HG03139 (cell line): Measurements from ENCODE around the gene CTTNBP2.

Source experiments
- ATAC-seq: cut with Tn5 transposase; IDR thresholded peaks from one replicate; pipeline ENCODE4 v1.9.1; 2021; ENCODE audit not compliant: unreplicated experiment

Gene CTTNBP2

GRCh38 chr7:117705630-117706029 lies 167.6 kb downstream of the CTTNBP2 start:
- no peak for ATAC-seq

- ATAC-seq, result no peak
Observed at GRCh38 chr7:117704063-117704462, 169.2 kb downstream of the CTTNBP2 start.

- no peak for ATAC-seq
Observed at GRCh38 chr7:117698018-117698417, 175.2 kb downstream of the CTTNBP2 start.

GRCh38 chr7:117692338-117692737 lies 180.9 kb downstream of the CTTNBP2 start:
- no peak for ATAC-seq

- no peak for ATAC-seq
Observed at GRCh38 chr7:117690147-117690546, 183.1 kb downstream of the CTTNBP2 start.

- no peak for ATAC-seq
Observed at GRCh38 chr7:117689406-117689805, 183.8 kb downstream of the CTTNBP2 start.

- ATAC-seq, result no peak
Observed at GRCh38 chr7:117688126-117688525, 185.1 kb downstream of the CTTNBP2 start.

GRCh38 chr7:117686311-117686935 lies 186.8 kb downstream of the CTTNBP2 start:
- ATAC-seq, result no peak

GRCh38 chr7:117685795-117686194 lies 187.4 kb downstream of the CTTNBP2 start:
- ATAC-seq, result no peak

- ATAC-seq, result no peak
Observed at GRCh38 chr7:117683430-117684175, 189.6 kb downstream of the CTTNBP2 start.

GRCh38 chr7:117682681-117683385 lies 190.4 kb downstream of the CTTNBP2 start:
- ATAC-seq, result no peak

- no peak for ATAC-seq
Observed at GRCh38 chr7:117679120-117679519, 194.1 kb downstream of the CTTNBP2 start.

GRCh38 chr7:117675497-117676435 lies 197.5 kb downstream of the CTTNBP2 start:
- no peak for ATAC-seq

- ATAC-seq, result no peak
Observed at GRCh38 chr7:117674617-117675016, 198.6 kb downstream of the CTTNBP2 start.

GRCh38 chr7:117673839-117674238 lies 199.4 kb downstream of the CTTNBP2 start:
- no peak for ATAC-seq

GRCh38 chr7:117673367-117673766 lies 199.9 kb downstream of the CTTNBP2 start:
- ATAC-seq, result no peak

GRCh38 chr7:117672453-117672852 lies 200.8 kb downstream of the CTTNBP2 start:
- ATAC-seq, result no peak

GRCh38 chr7:117669818-117670217 lies 203.4 kb downstream of the CTTNBP2 start:
- ATAC-seq, result no peak

- no peak for ATAC-seq
Observed at GRCh38 chr7:117667456-117667855, 205.8 kb downstream of the CTTNBP2 start.

GRCh38 chr7:117666689-117667088 lies 206.6 kb downstream of the CTTNBP2 start:
- ATAC-seq, result no peak

- ATAC-seq, result no peak
Observed at GRCh38 chr7:117666031-117666430, 207.2 kb downstream of the CTTNBP2 start.
